H1 (cell line): ENCODE data around the gene NAA25. TPM values are rescaled to one million over a fixed set of nuclear protein-coding genes. Genes with fewer than 3 reads are reported as not detected.
"Not testable (repeated sequence)": the region's sequence is repeated elsewhere in the genome, so short reads cannot be mapped to it uniquely, and the experiment has no call there.

Experiments used
- CTCF ChIA-PET: fragments of 300-600 bp; sonication (Branson Sonifier 250); formaldehyde crosslinking; loops from one replicate; lab custom pipeline; 2021; ENCODE audit not compliant: partially characterized antibody; lab: Charles Lee
- POLR2A ChIA-PET: fragments of 300-600 bp; sonication (Branson Sonifier 250); formaldehyde crosslinking; loops from one replicate; lab custom pipeline; 2021; ENCODE audit warnings: inconsistent platforms; ENCODE audit not compliant: partially characterized antibody; lab: Charles Lee
- DNase-seq, 2 experiments: peaks; one replicate each; pipeline versions ENCODE4 v3.0.0 to v3.0.0-alpha.2; 2010 to 2022; ENCODE audit warnings: low spot score in 2 of 2, low read depth in 1 of 2, mixed read lengths in 1 of 2
- FAIRE-seq: peaks from 2 replicates; lab custom pipeline; 2011; peaks lifted over from hg19 to GRCh38; lab: Jason Lieb, UNC
- H2AFZ ChIP-seq: 2 replicates; pipeline ENCODE4 v1.8.1; 2012; ENCODE audit warnings: low read length, inconsistent platforms
- H2AK5ac ChIP-seq: 2 replicates; pipeline ENCODE4 v1.6.1; 2013; ENCODE audit warnings: low read depth, low read length
- H2BK120ac ChIP-seq: replicated peaks from 2 replicates; pipeline ENCODE3; 2013; ENCODE audit warnings: low read depth, low read length, inconsistent platforms
- H2BK12ac ChIP-seq: 2 replicates; pipeline ENCODE4 v1.6.1; 2013; ENCODE audit warnings: low read depth, low read length
- H2BK15ac ChIP-seq: 2 replicates; pipeline ENCODE4 v1.6.1; 2013; ENCODE audit warnings: low read length
- H2BK20ac ChIP-seq: 2 replicates; pipeline ENCODE4 v1.6.1; 2013; ENCODE audit warnings: low read length
- H2BK5ac ChIP-seq: 2 replicates; pipeline ENCODE4 v1.6.1; 2013; ENCODE audit warnings: low read depth, low read length
- H3K14ac ChIP-seq: 2 replicates; pipeline ENCODE4 v1.6.1; 2013; ENCODE audit warnings: inconsistent platforms; ENCODE audit not compliant: insufficient read length
- H3K18ac ChIP-seq: 2 replicates; pipeline ENCODE4 v1.6.1; 2013; ENCODE audit warnings: low read length; ENCODE audit errors: extremely low read depth
- H3K23ac ChIP-seq: 2 replicates; pipeline ENCODE4 v1.6.1; 2013; ENCODE audit warnings: inconsistent platforms; ENCODE audit not compliant: insufficient read length
- H3K23me2 ChIP-seq: 2 replicates; pipeline ENCODE4 v1.6.1; 2013; ENCODE audit warnings: low read depth, low read length
- H3K27ac ChIP-seq: 2 replicates; pipeline ENCODE4 v1.6.1; 2011; ENCODE audit warnings: low read depth, low read length, inconsistent platforms
- H3K27me3 ChIP-seq, 4 experiments: replicated peaks in 1 of 4; 1 replicate in 1 of 4; 2 replicates in 3 of 4; pipeline versions ENCODE4 v1.6.1 to v1.8.1; 2011 to 2013; ENCODE audit warnings: low read length in 3 of 4, mild to moderate bottlenecking in 3 of 4, inconsistent platforms in 2 of 4, mixed read lengths in 2 of 4, moderate library complexity in 1 of 4; ENCODE audit not compliant: control insufficient read depth in 3 of 4, insufficient read depth in 3 of 4; ENCODE audit errors: extremely low read depth in 1 of 4
- H3K36me3 ChIP-seq, 4 experiments: 2 replicates each; pipeline versions ENCODE4 v1.6.1 to v1.8.1; 2011 to 2013; ENCODE audit warnings: mild to moderate bottlenecking in 4 of 4, low read length in 3 of 4, moderate library complexity in 2 of 4, control low read depth in 1 of 4, inconsistent platforms in 1 of 4; ENCODE audit not compliant: insufficient read depth in 4 of 4, control insufficient read depth in 2 of 4
- H3K4ac ChIP-seq: replicated peaks from 2 replicates; pipeline ENCODE3; 2013; ENCODE audit warnings: low read length, low read depth, mixed read lengths, inconsistent platforms; ENCODE audit not compliant: insufficient read length
- H3K4me1 ChIP-seq, 4 experiments: replicated peaks in 1 of 4; 1 replicate in 1 of 4; 2 replicates in 3 of 4; pipeline versions ENCODE4 v1.6.1 to v1.8.1; 2011 to 2013; ENCODE audit warnings: low read length in 3 of 4, inconsistent platforms in 2 of 4, mixed read lengths in 1 of 4; ENCODE audit not compliant: insufficient read depth in 4 of 4, control insufficient read depth in 3 of 4
- H3K4me2 ChIP-seq, 2 experiments: 2 replicates each; pipeline versions ENCODE4 v1.6.1 to v1.8.1; 2011 to 2013; ENCODE audit warnings: low read depth in 2 of 2, low read length in 2 of 2, control low read depth in 1 of 2, inconsistent platforms in 1 of 2, mild to moderate bottlenecking in 1 of 2; ENCODE audit not compliant: insufficient read depth in 1 of 2
- H3K4me3 ChIP-seq, 4 experiments: fragments of 200-600, 300-600 bp in 1 of 4; sonication (generic), shearing (Covaris generic), sonication (Bioruptor Twin) in 1 of 4; 2 replicates each; pipeline versions ENCODE4 v1.5.1 to v1.8.1; 2011 to 2016; ENCODE audit warnings: low read length in 4 of 4, low read depth in 3 of 4, control low read depth in 2 of 4, inconsistent platforms in 2 of 4, mild to moderate bottlenecking in 2 of 4, mixed read lengths in 1 of 4, moderate library complexity in 1 of 4; ENCODE audit not compliant: insufficient read depth in 2 of 4; ENCODE audit errors: extremely low read depth in 1 of 4
- H3K56ac ChIP-seq: replicated peaks from 2 replicates; pipeline ENCODE3; 2013; ENCODE audit warnings: low read depth, mild to moderate bottlenecking, mixed read lengths, low read length, inconsistent platforms; ENCODE audit not compliant: insufficient read length
- H3K79me1 ChIP-seq: 2 replicates; pipeline ENCODE4 v1.6.1; 2013; ENCODE audit warnings: low read depth, low read length, control low read depth
- H3K79me2 ChIP-seq, 2 experiments: 2 replicates each; pipeline versions ENCODE4 v1.6.1 to v1.8.1; 2012 to 2013; ENCODE audit warnings: low read length in 2 of 2, mild to moderate bottlenecking in 2 of 2, inconsistent platforms in 1 of 2; ENCODE audit not compliant: insufficient read depth in 2 of 2, control insufficient read depth in 1 of 2
- H3K9ac ChIP-seq, 4 experiments: replicated peaks in 1 of 4; 1 replicate in 1 of 4; 2 replicates in 3 of 4; pipeline versions ENCODE4 v1.6.1 to v1.8.1; 2011 to 2013; ENCODE audit warnings: low read depth in 3 of 4, low read length in 3 of 4, control low read depth in 2 of 4, mild to moderate bottlenecking in 2 of 4, moderate library complexity in 2 of 4, inconsistent platforms in 1 of 4; ENCODE audit errors: extremely low read depth in 1 of 4
- H3K9me3 ChIP-seq, 2 experiments: 2 replicates each; pipeline versions ENCODE4 v1.6.1 to v1.8.1; 2012 to 2013; ENCODE audit warnings: mild to moderate bottlenecking in 2 of 2, moderate library complexity in 2 of 2, control low read depth in 1 of 2, inconsistent platforms in 1 of 2, low read depth in 1 of 2, low read length in 1 of 2, mixed read lengths in 1 of 2; ENCODE audit not compliant: insufficient read depth in 2 of 2
- H4K20me1 ChIP-seq, 2 experiments: replicated peaks in 1 of 2; 2 replicates each; pipeline versions ENCODE3 to v1.8.1; 2011 to 2013; ENCODE audit warnings: inconsistent platforms in 2 of 2, low read length in 2 of 2, mild to moderate bottlenecking in 1 of 2; ENCODE audit not compliant: insufficient read depth in 2 of 2, control insufficient read depth in 1 of 2
- H4K5ac ChIP-seq: 2 replicates; pipeline ENCODE4 v1.6.1; 2013; ENCODE audit warnings: low read length, low read depth, mixed read lengths, inconsistent platforms; ENCODE audit not compliant: insufficient read length
- H4K8ac ChIP-seq: 2 replicates; pipeline ENCODE4 v1.8.0; 2013; ENCODE audit warnings: mild to moderate bottlenecking, moderate library complexity, low read length, inconsistent platforms; ENCODE audit not compliant: insufficient read depth; ENCODE audit errors: extremely low read depth
- H4K91ac ChIP-seq: replicated peaks from 2 replicates; pipeline ENCODE3; 2013; ENCODE audit warnings: low read length, mixed read lengths, inconsistent platforms; ENCODE audit not compliant: insufficient read length
- WGBS, 2 experiments: shearing (Covaris generic) in 1 of 2; methylation state at CpG; one replicate each; pipeline versions ENCODE4 v1.1.6 to v1.1.7; 2013 to 2015; ENCODE audit warnings: low lambda C conversion rate in 2 of 2, mixed read lengths in 2 of 2, inconsistent platforms in 1 of 2, low coverage in 1 of 2, missing lambda C conversion rate in 1 of 2; ENCODE audit not compliant: insufficient replicate concordance in 2 of 2, insufficient coverage in 1 of 2, insufficient read length in 1 of 2; ENCODE audit errors: extremely low coverage in 1 of 2, missing lambda C conversion rate in 1 of 2; 5-methylcytosine and 5-hydroxymethylcytosine counted together
- polyA plus RNA-seq, 7 experiments: library from polyadenylated mRNA; depleted of rRNA in 3 of 7; stranded (reverse) in 5 of 7; unstranded in 2 of 7; fragments of >200 nt in 5 of 7; fragments of 200-250 nt in 2 of 7; gene quantifications; 1 replicate in 5 of 7; 2 replicates in 1 of 7; 4 replicates in 1 of 7; pipeline versions ENCODE4 v1.2.1 to v1.2.3, GENCODE V29; 2011 to 2013; ENCODE audit warnings: missing spikeins in 2 of 7, mixed read lengths in 2 of 7
- total RNA-seq: library from RNA; stranded (reverse); fragmentation: NEBNext Ultra II Directional; extraction: Animal tissue kit (Norgen Biotek cat#: 25700); gene quantifications from 2 replicates; pipeline ENCODE4 v1.2.1, GENCODE V29; 2021

Gene NAA25
- total and polyA plus RNA-seq, 2 of the 8 experiments (the other 6 are each of a cell fraction or from before 2014, with no cell fraction given): 10.8 to 60.3 TPM

DNA sequence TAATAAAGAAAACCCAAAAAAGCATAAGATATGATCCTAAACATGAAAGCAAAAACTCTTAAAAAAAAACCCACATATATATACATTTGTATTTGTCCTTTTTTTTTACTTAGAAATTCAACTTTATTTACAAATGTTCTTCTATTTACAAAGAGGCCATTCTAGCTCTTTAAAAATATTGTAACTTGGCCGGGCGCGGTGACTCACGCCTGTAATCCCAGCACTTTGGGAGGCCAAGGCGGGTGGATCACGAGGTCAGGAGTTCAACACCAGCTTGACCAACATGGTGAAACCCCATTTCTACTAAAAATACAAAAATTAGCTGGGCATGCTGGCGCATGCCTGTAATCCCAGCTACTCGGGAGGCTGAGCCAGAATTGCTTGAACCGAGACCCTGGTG is 109.5 kb downstream of the NAA25 start:
- H3K4ac ChIP-seq, H3K36me3 ChIP-seq, H2AFZ ChIP-seq, H3K23me2 ChIP-seq, CTCF ChIA-PET, FAIRE-seq, H3K27ac ChIP-seq, H3K9me3 ChIP-seq, H2BK15ac ChIP-seq, H3K9ac ChIP-seq, H3K27me3 ChIP-seq, H3K14ac ChIP-seq, H4K8ac ChIP-seq, H4K91ac ChIP-seq, H2BK20ac ChIP-seq, H3K56ac ChIP-seq, H2BK120ac ChIP-seq, H3K4me2 ChIP-seq, H3K18ac ChIP-seq, H2AK5ac ChIP-seq, H3K4me1 ChIP-seq, H4K20me1 ChIP-seq, H2BK5ac ChIP-seq, H3K23ac ChIP-seq, H4K5ac ChIP-seq, H3K79me1 ChIP-seq, H3K4me3 ChIP-seq, H3K79me2 ChIP-seq, H2BK12ac ChIP-seq, DNase-seq: not testable (repeated sequence)
- WGBS, 2 experiments: 96% methylated on average over 9 of the region's 9 CpGs; no CpG with 5 or more reads in 1 of the 2 experiments
- POLR2A ChIA-PET: interaction anchor here (1.2 to 4.7 kb wide), 3 partner anchors 14 to 148 kb away, joined by 3 to 32 read pairs (median 3); partner anchors contain the start of genes ERP29 and TMEM116
